ENCODE measurements around the gene TARS2. TPM values are rescaled to one million over a fixed set of nuclear protein-coding genes. Genes with fewer than 3 reads are reported as not detected.

The TARS2 gene
- total RNA-seq, 4 donors from 2014 or later = 15.0 to 26.7 (median 18.4) TPM

- no peak for ATAC-seq
- in situ Hi-C loops (cut with MboI; ENCODE audit: low sequenced_read_pairs in 4 of 4) = no loop called here
- H3K36me3 ChIP-seq = peaks cover 0 to 86% of the 10 kb centered on the region in 2 donors
Measured at GRCh38 chr1:150493175-150493574, 6.0 kb downstream of the TARS2 start.

GRCh38 chr1:150498342-150498741, 11.1 kb downstream of the TARS2 start:
- no peak overlapping the region for H3K4me3 ChIP-seq
- ATAC-seq (no peak), DNase-seq (no peak)
- H3K36me3 ChIP-seq = peaks cover 3 to 83% of the 10 kb centered on the region in 2 donors
- in situ Hi-C loops (cut with MboI; ENCODE audit: low sequenced_read_pairs in 4 of 4) = no loop called here
- H3K9me3 ChIP-seq = no peaks in the 10 kb centered on the region
- H3K4me1 ChIP-seq = no peaks in the 10 kb centered on the region
- no peaks in the 10 kb centered on the region for H3K27me3 ChIP-seq
- intact Hi-C loops (cut with DNase I; ENCODE audit: low total_unique reads) = no loop called here
- H3K27ac ChIP-seq = no peak overlapping the region
- no peak for TF ChIP-seq CTCF (IDR thresholded peaks at IDR 0.05 in 4 of 5, conservative IDR thresholded peaks at IDR 0.05 in 1 of 5)
- no peak for TF ChIP-seq POLR2A (IDR thresholded peaks at IDR 0.05)

More at GRCh38 chr1:150493175-150493574, 6.0 kb downstream of the TARS2 start:
- Histone ChIP-seq H3K27me3 (no peaks in the 10 kb centered on the region), H3K9me3 (no peaks in the 10 kb centered on the region), H3K4me1 (peaks cover 6 to 7% of the 10 kb centered on the region in 2 donors), H3K27ac (no peak overlapping the region), H3K4me3 (no peak overlapping the region)
- intact Hi-C loops (cut with DNase I; ENCODE audit: low total_unique reads) = no loop called here
- TF ChIP-seq CTCF (IDR thresholded peaks at IDR 0.05 in 4 of 5, conservative IDR thresholded peaks at IDR 0.05 in 1 of 5) (no peak), POLR2A (IDR thresholded peaks at IDR 0.05) (no peak)
- DNase-seq = no peak

GRCh38 chr1:150505431-150505830, 18.2 kb downstream of the TARS2 start:
- in situ Hi-C loops (cut with MboI; ENCODE audit: low sequenced_read_pairs in 4 of 4) = no loop called here
- H3K27me3 ChIP-seq = no peaks in the 10 kb centered on the region
- H3K4me3 ChIP-seq = no peak overlapping the region
- peaks cover 0 to 39% of the 10 kb centered on the region in 2 donors for H3K36me3 ChIP-seq
- DNase-seq = no peak
- TF ChIP-seq POLR2A (IDR thresholded peaks at IDR 0.05) (no peak), CTCF (IDR thresholded peaks at IDR 0.05 in 4 of 5, conservative IDR thresholded peaks at IDR 0.05 in 1 of 5) (no peak)
- H3K4me1 ChIP-seq = peaks cover 0 to 7% of the 10 kb centered on the region in 2 donors
- no peaks in the 10 kb centered on the region for H3K9me3 ChIP-seq
- intact Hi-C loops (cut with DNase I; ENCODE audit: low total_unique reads) = no loop called here
- no peak for ATAC-seq
- no peak overlapping the region for H3K27ac ChIP-seq

GRCh38 chr1:150507912-150508864, 21.0 kb downstream of the TARS2 start, which contains the start of gene ECM1:
Gene ECM1, plus strand, starts transcription at chr1:150508109. Its CDS starts 101 bp downstream, at chr1:150508210.
- Histone ChIP-seq H3K36me3 (peaks cover 0 to 36% of the 10 kb centered on the region in 2 donors), H3K4me1 (peaks cover 0 to 7% of the 10 kb centered on the region in 2 donors), H3K4me3 (peak within 1 kb of the TSS in 3 of 4 donors; percentile 19 to 33 (median 21)), H3K9me3 (no peaks in the 10 kb centered on the region), H3K27ac (peak within 1 kb of the TSS; percentile 63 to 76 (median 71)), H3K27me3 (no peaks in the 10 kb centered on the region)
- intact Hi-C loops (cut with DNase I; ENCODE audit: low total_unique reads) = no loop called here
- no peak for TF ChIP-seq POLR2A (IDR thresholded peaks at IDR 0.05)
- no peak for TF ChIP-seq CTCF (IDR thresholded peaks at IDR 0.05 in 4 of 5, conservative IDR thresholded peaks at IDR 0.05 in 1 of 5)
- in situ Hi-C loops (cut with MboI; ENCODE audit: low sequenced_read_pairs in 4 of 4) = no loop called here
- peak; percentile 84 to 86 for ATAC-seq
- DNase-seq = peak; percentile 44 to 63
